GM12878 (cell line): ENCODE results near the gene ZNF827. TPM values are rescaled to one million over a fixed set of nuclear protein-coding genes. Genes with fewer than 3 reads are reported as not detected.

Source experiments
- ATAC-seq: fragments of 200-7000 bp; cut with Tn5 transposase; 3 replicates; pipeline ENCODE4 v1.9.1; 2020; ENCODE audit warnings: mild to moderate bottlenecking, moderate library complexity
- BruUV-seq: library from RNA; stranded (reverse); fragments of 400-500 nt; replicated peaks from 2 replicates; lab custom pipeline; 2021; lab: Mats Ljungman, UMichigan
- CTCF ChIA-PET: fragments of 300-600 bp; sonication (Branson Sonifier 250); formaldehyde crosslinking; extraction: SDS; loops from one replicate; lab custom pipeline; 2021; ENCODE audit warnings: inconsistent platforms; lab: Yijun Ruan, JAX
- POLR2A ChIA-PET: fragments of 350-600 bp; formaldehyde crosslinking; extraction: SDS; loops from one replicate; lab custom pipeline; 2021; ENCODE audit warnings: inconsistent platforms; lab: Charles Lee
- RAD21 ChIA-PET: fragments of 300-600 bp; sonication (Branson Sonifier 250); formaldehyde crosslinking; loops from one replicate; lab custom pipeline; 2023; ENCODE audit warnings: antibody characterized with exemption; ENCODE audit not compliant: unreplicated experiment; lab: Charles Lee
- SMC1A ChIA-PET: fragments of 300-600 bp; sonication (Branson Sonifier 250); formaldehyde crosslinking; loops from one replicate; lab custom pipeline; 2023; ENCODE audit not compliant: unreplicated experiment, uncharacterized antibody; lab: Charles Lee
- DNase-seq: peaks from one replicate; pipeline ENCODE4 v3.0.0-alpha.2; 2011; ENCODE audit warnings: low read depth, low spot score
- FAIRE-seq: peaks from 3 replicates; lab custom pipeline; 2011; peaks lifted over from hg19 to GRCh38; lab: Jason Lieb, UNC
- H2AFZ ChIP-seq: 2 replicates; pipeline ENCODE4 v1.6.0; 2011; ENCODE audit warnings: low read depth, low read length, control low read depth; ENCODE audit not compliant: control insufficient read depth
- H3K27ac ChIP-seq: 2 replicates; pipeline ENCODE4 v1.5.1; 2011; ENCODE audit warnings: control low read depth; ENCODE audit not compliant: control insufficient read depth, insufficient read depth
- H3K27me3 ChIP-seq, 2 experiments: replicated peaks in 1 of 2; 2 replicates each; pipeline versions ENCODE4 v1.6.0 to v1.6.1; 2011; ENCODE audit warnings: low read length in 1 of 2; ENCODE audit not compliant: control insufficient read depth in 2 of 2, insufficient read depth in 2 of 2
- H3K36me3 ChIP-seq, 2 experiments: 2 replicates each; pipeline ENCODE4 v1.5.1; 2011; ENCODE audit warnings: low read length in 1 of 2; ENCODE audit not compliant: control insufficient read depth in 2 of 2, insufficient read depth in 2 of 2
- H3K4me1 ChIP-seq: 2 replicates; pipeline ENCODE4 v1.6.1; 2011; ENCODE audit warnings: mild to moderate bottlenecking, low read length, moderate library complexity, mixed read lengths; ENCODE audit not compliant: control insufficient read depth, insufficient read depth
- H3K4me2 ChIP-seq: 2 replicates; pipeline ENCODE4 v1.6.0; 2011; ENCODE audit warnings: control low read depth; ENCODE audit not compliant: control insufficient read depth, insufficient read depth
- H3K4me3 ChIP-seq: fragments of 200-600 bp; sonication (generic); 2 replicates; pipeline ENCODE4 v1.5.1; 2016
- H3K79me2 ChIP-seq: 2 replicates; pipeline ENCODE4 v1.6.0; 2011; ENCODE audit warnings: low read length; ENCODE audit not compliant: control insufficient read depth, insufficient read depth
- H3K9ac ChIP-seq: 2 replicates; pipeline ENCODE4 v1.8.0; 2011; ENCODE audit warnings: low read length, control low read depth, mixed read lengths; ENCODE audit not compliant: control insufficient read depth, insufficient read depth
- H3K9me3 ChIP-seq: replicated peaks from 3 replicates; pipeline ENCODE4 v1.5.1; 2011; ENCODE audit warnings: mild to moderate bottlenecking, low read length; ENCODE audit not compliant: control insufficient read depth, insufficient read depth
- H4K20me1 ChIP-seq: 2 replicates; pipeline ENCODE4 v1.6.0; 2011; ENCODE audit not compliant: control insufficient read depth, insufficient read depth
- BRCA1 ChIP-seq: IDR thresholded peaks from 2 replicates; pipeline ENCODE4 v1.6.1; 2011; ENCODE audit warnings: low read depth, low read length, improper control_type of control experiment
- IKZF2 ChIP-seq, 2 experiments: fragments of 450-650 bp; IDR thresholded peaks; 2 replicates each; pipeline ENCODE4 v1.6.1; 2017; ENCODE audit warnings: mild to moderate bottlenecking in 2 of 2, moderate library complexity in 2 of 2
- KAT2A ChIP-seq: conservative IDR thresholded peaks from 2 replicates; pipeline ENCODE4 v1.6.1; 2011; ENCODE audit warnings: low read depth, low read length; ENCODE audit not compliant: control insufficient read depth
- MEF2A ChIP-seq: IDR thresholded peaks from 2 replicates; pipeline ENCODE4 v1.6.1; 2011; ENCODE audit warnings: low read depth, mild to moderate bottlenecking, low read length, moderate library complexity; ENCODE audit not compliant: insufficient read depth
- NFXL1 ChIP-seq: fragments of 450-650 bp; IDR thresholded peaks from 2 replicates; pipeline ENCODE4 v1.6.1; 2017; ENCODE audit warnings: antibody characterized with exemption, mild to moderate bottlenecking, borderline replicate concordance
- RB1 ChIP-seq: fragments of 450-650 bp; formaldehyde crosslinking; IDR thresholded peaks from 2 replicates; pipeline ENCODE4 v1.6.1; 2017; ENCODE audit warnings: mild to moderate bottlenecking, borderline replicate concordance
- WGBS: methylation state at CpG from one replicate; pipeline ENCODE4 v1.1.6; 2016; ENCODE audit warnings: low lambda C conversion rate; ENCODE audit not compliant: insufficient replicate concordance, insufficient coverage; ENCODE audit errors: missing lambda C conversion rate; 5-methylcytosine and 5-hydroxymethylcytosine counted together
- in situ Hi-C: fragments of 300-500 bp; cut with MboI; formaldehyde crosslinking; loops from 9 replicates; pipeline ENCODE4 v1.14.3; 2018; ENCODE audit warnings: mixed read lengths
- intact Hi-C: fragments of 100-400 bp; cut with micrococcal nuclease; formaldehyde crosslinking; loops from one replicate; pipeline ENCODE4 v1.14.2; 2022; ENCODE audit not compliant: unreplicated experiment
- polyA plus RNA-seq, 11 experiments: library from polyadenylated mRNA; depleted of rRNA in 4 of 11; unstranded in 6 of 11; stranded (reverse) in 5 of 11; fragments of >200 nt; fragmentation: Nextera tagmentation in 4 of 11; fragmentation: Illumina TruSeq in 1 of 11; extraction: Ambion mirVana in 4 of 11; extraction: Trizol in 1 of 11; gene quantifications; 1 replicate in 1 of 11; 2 replicates in 10 of 11; pipeline versions ENCODE4 v1.2.1 to v1.2.3, GENCODE V29; 2011 to 2016; ENCODE audit warnings: inconsistent platforms in 2 of 11, missing spikeins in 2 of 11, low read depth in 1 of 11
- total RNA-seq, 4 experiments: library from RNA; depleted of rRNA in 3 of 4; stranded (reverse); fragments of >200 nt in 3 of 4; fragmentation: Illumina TruSeq in 1 of 4; extraction: Trizol in 1 of 4; gene quantifications; 2 replicates each; pipeline versions ENCODE4 v1.2.1 to v1.2.3, GENCODE V29; 2013 to 2021
- TF ChIP-seq, protein P1 (sequence below): IDR thresholded peaks from 2 replicates; pipeline ENCODE4 v1.6.1; 2012; ENCODE audit warnings: low read length, inconsistent platforms

The ZNF827 gene
- total and polyA plus RNA-seq, 10 of the 15 experiments (the other 5 are each of a cell fraction or from before 2014, with no cell fraction given): 3.8 to 31.5 (median 13.6) TPM

DNA sequence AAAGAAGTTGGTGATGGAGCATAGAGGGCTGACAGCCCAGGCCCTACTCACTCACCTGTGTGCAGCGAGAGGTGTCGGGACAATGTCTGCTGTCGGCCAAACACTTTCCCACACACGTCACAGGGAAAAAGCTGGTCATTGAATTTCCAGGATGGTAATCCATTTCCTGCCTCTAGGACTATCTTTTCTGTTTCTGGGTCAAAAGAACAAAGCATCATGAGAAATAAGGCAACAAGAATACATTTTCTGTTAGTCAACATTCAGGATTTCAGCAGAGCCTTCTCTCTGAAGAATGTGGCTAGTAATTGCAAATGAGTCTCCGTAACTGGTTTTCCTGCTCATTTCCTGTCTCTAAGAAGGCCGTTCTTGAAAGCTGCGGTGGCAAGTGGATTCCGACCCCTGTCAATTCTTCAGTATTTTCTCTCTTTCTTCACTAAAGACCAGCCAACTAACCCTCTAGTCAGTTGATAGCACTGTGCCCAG lies 159.3 kb downstream of the ZNF827 start:
- H3K4me3 ChIP-seq: no peak overlapping the region
- in situ Hi-C loops: no loop called here
- H3K27me3 ChIP-seq: no peaks in the 10 kb centered on the region
- H3K9me3 ChIP-seq: peaks cover 2% of the 10 kb centered on the region; the same call in 2 of the 3 replicates
- FAIRE-seq: no peak
- no peaks in the 10 kb centered on the region for H4K20me1 ChIP-seq
- H3K27ac ChIP-seq: no peak overlapping the region
- ChIA-PET SMC1A (no interaction called here), POLR2A (no interaction called here), CTCF (no interaction called here), RAD21 (no interaction called here)
- H2AFZ ChIP-seq: no peak overlapping the region
- BruUV-seq: no TSS peak
- peaks cover 9% of the 10 kb centered on the region for H3K4me1 ChIP-seq
- no peak overlapping the region for H3K4me2 ChIP-seq
- intact Hi-C loops: no loop called here
- TF ChIP-seq IKZF2 (IDR thresholded peaks at IDR 0.05) (no peak), NFXL1 (no peak), MEF2A (no peak), KAT2A (no peak)
- TF ChIP-seq, protein P1, sequence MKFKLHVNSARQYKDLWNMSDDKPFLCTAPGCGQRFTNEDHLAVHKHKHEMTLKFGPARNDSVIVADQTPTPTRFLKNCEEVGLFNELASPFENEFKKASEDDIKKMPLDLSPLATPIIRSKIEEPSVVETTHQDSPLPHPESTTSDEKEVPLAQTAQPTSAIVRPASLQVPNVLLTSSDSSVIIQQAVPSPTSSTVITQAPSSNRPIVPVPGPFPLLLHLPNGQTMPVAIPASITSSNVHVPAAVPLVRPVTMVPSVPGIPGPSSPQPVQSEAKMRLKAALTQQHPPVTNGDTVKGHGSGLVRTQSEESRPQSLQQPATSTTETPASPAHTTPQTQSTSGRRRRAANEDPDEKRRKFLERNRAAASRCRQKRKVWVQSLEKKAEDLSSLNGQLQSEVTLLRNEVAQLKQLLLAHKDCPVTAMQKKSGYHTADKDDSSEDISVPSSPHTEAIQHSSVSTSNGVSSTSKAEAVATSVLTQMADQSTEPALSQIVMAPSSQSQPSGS: no peak
- no peak overlapping the region for H3K9ac ChIP-seq
- no peak for DNase-seq
- ATAC-seq: no peak
- WGBS: 93% methylated on average over 8 of the region's 8 CpGs
- no peaks in the 10 kb centered on the region for H3K79me2 ChIP-seq
- peaks cover 5 to 25% of the 10 kb centered on the region in 2 experiments for H3K36me3 ChIP-seq

DNA sequence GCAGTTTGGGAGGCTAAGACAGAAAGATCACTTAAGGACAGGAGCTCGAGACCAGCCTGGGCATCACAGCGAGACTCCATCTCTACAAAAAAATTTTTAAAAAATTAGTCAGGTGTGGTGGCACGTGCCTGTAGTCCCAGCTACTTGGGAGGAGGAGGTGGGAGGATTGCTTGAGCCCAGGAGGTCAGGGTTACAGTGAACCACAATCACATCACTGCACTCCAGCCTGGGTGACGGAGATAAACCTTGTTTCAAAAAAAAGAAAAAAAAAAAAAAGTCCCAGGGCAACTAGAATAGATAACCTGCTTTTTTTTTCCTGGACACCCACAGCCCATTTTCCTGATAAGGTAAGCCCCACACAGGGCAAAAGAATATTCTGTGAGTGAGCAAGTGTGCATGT lies 162.4 kb downstream of the ZNF827 start:
- ChIA-PET POLR2A (no interaction called here), RAD21 (no interaction called here), SMC1A (no interaction called here), CTCF (interaction anchor here (1.6 kb wide), 1 partner anchor 13 kb away, joined by 4 read pairs; no protein-coding TSS in a partner anchor)
- no peak overlapping the region for H3K27ac ChIP-seq
- ATAC-seq (no peak), DNase-seq (no peak), FAIRE-seq (no peak)
- WGBS: 97% methylated on average over 4 of the region's 4 CpGs
- no TSS peak for BruUV-seq
- in situ Hi-C loops: no loop called here
- peaks cover 35% of the 10 kb centered on the region for H3K4me1 ChIP-seq
- no peak for TF ChIP-seq RB1
- TF ChIP-seq BRCA1: no peak
- H3K36me3 ChIP-seq: peaks cover 11 to 26% of the 10 kb centered on the region in 2 experiments
- intact Hi-C loops: no loop called here
- H3K79me2 ChIP-seq: no peaks in the 10 kb centered on the region
- no peak overlapping the region for H3K4me2 ChIP-seq
- H3K27me3 ChIP-seq: no peaks in the 10 kb centered on the region
- H3K4me3 ChIP-seq: no peak overlapping the region
- no peaks in the 10 kb centered on the region for H4K20me1 ChIP-seq
- no peak overlapping the region for H3K9ac ChIP-seq
- H3K9me3 ChIP-seq: no peaks in the 10 kb centered on the region
- no peak overlapping the region for H2AFZ ChIP-seq
